Sigmoid colon (tissue), 7 donors: ENCODE data around the gene VPS45. TPM values are rescaled to one million over a fixed set of nuclear protein-coding genes. Genes with fewer than 3 reads are reported as not detected.

Experiments used
- DNase-seq: peaks from one replicate; pipeline ENCODE4 v3.0.0-alpha.2; 2019
- H3K27ac ChIP-seq, 4 donors: fragments of 200-600 bp; sonication (generic); one replicate each; pipeline ENCODE4 v1.5.1; 2016 to 2019; ENCODE audit warnings: mild to moderate bottlenecking in 1 of 4
- H3K27me3 ChIP-seq, 3 donors: fragments of 200-600 bp; sonication (generic); one replicate each; pipeline ENCODE4 v1.5.1; 2019; ENCODE audit warnings: mild to moderate bottlenecking in 1 of 3
- H3K36me3 ChIP-seq, 4 donors: fragments of 200-600 bp; sonication (generic); one replicate each; pipeline ENCODE4 v1.5.1; 2016 to 2019
- H3K4me1 ChIP-seq, 4 donors: fragments of 200-600 bp; sonication (generic); one replicate each; pipeline ENCODE4 v1.5.1; 2017 to 2019
- H3K4me3 ChIP-seq, 4 donors: fragments of 200-600 bp; sonication (generic); one replicate each; pipeline ENCODE4 v1.5.1; 2017 to 2019; ENCODE audit warnings: mild to moderate bottlenecking in 2 of 4, moderate library complexity in 1 of 4
- H3K9me3 ChIP-seq, 4 donors: fragments of 200-600 bp in 3 of 4; sonication (generic) in 3 of 4; one replicate each; pipeline versions ENCODE4 v1.5.1 to v1.6.1; 2013 to 2019
- CTCF ChIP-seq, 4 experiments: fragments of 450-650 bp in 3 of 4; fragments of 200-600 bp in 1 of 4; IDR thresholded peaks; one replicate each; pipeline ENCODE4 v1.5.1; 2016 to 2019; ENCODE audit warnings: antibody characterized with exemption in 4 of 4, mild to moderate bottlenecking in 3 of 4, moderate library complexity in 2 of 4
- EP300 ChIP-seq, 4 donors: sonication (generic); formaldehyde crosslinking; IDR thresholded peaks; one replicate each; pipeline ENCODE4 v1.6.1; 2017; ENCODE audit warnings: antibody characterized with exemption in 4 of 4
- POLR2A ChIP-seq, 2 donors: fragments of 450-650 bp; IDR thresholded peaks; one replicate each; pipeline ENCODE4 v1.6.1; 2016; ENCODE audit warnings: antibody characterized with exemption in 2 of 2, mild to moderate bottlenecking in 2 of 2, moderate library complexity in 2 of 2
- POLR2AphosphoS5 ChIP-seq, 4 donors: sonication (generic); formaldehyde crosslinking; IDR thresholded peaks; one replicate each; pipeline ENCODE4 v1.6.1; 2017; ENCODE audit warnings: antibody characterized with exemption in 4 of 4
- WGBS, 2 donors: extraction: QIAGEN DNeasy Blood & Tissue Kit; methylation state at CpG; one replicate each; pipeline ENCODE4 v1.1.7; 2013; 5-methylcytosine and 5-hydroxymethylcytosine counted together
- intact Hi-C: fragments of 100-400 bp; cut with DNase I; formaldehyde crosslinking; loops from one replicate; pipeline ENCODE4 v1.15.1; 2023
- polyA plus RNA-seq, 3 donors: library from polyadenylated mRNA; stranded (reverse); fragments of 200-250 nt; gene quantifications; one replicate each; pipeline ENCODE4 v1.2.3, GENCODE V29; 2013
- total RNA-seq, 4 donors: library from RNA; depleted of rRNA; stranded (reverse); fragments of >200 nt; gene quantifications; one replicate each; pipeline ENCODE4 v1.1.0, GENCODE V29; 2016
- donor health status: healthy with polysubstance abuse.
- donor health status: Bipolar disorder and iron deficiency.
- donor health status: healthy.

VPS45 gene
- total and polyA plus RNA-seq, 7 donors, result 16.2 to 68.1 (median 44.6) TPM

GRCh38 chr1:150085406-150085805 lies 17.8 kb downstream of the VPS45 start:
- intact Hi-C loops, result no loop called here
- TF ChIP-seq POLR2A (IDR thresholded peaks at IDR 0.05) (no peak), EP300 (IDR thresholded peaks at IDR 0.05) (no peak), CTCF (IDR thresholded peaks at IDR 0.05) (no peak), POLR2AphosphoS5 (IDR thresholded peaks at IDR 0.05) (no peak)
- peaks cover 9 to 84% (median 19%) of the 10 kb centered on the region in 4 donors for H3K36me3 ChIP-seq
- no peak overlapping the region for H3K4me3 ChIP-seq
- H3K27me3 ChIP-seq, result no peaks in the 10 kb centered on the region
- 54 to 74% methylated on average over 2 of the region's 2 CpGs for WGBS, 2 donors
- DNase-seq, result no peak
- no peak overlapping the region for H3K27ac ChIP-seq
- H3K4me1 ChIP-seq, result no peaks in the 10 kb centered on the region
- no peaks in the 10 kb centered on the region for H3K9me3 ChIP-seq

- 90 to 92% methylated on average over 2 of the region's 2 CpGs for WGBS, 2 donors
Measured at GRCh38 chr1:150087415-150087814, 19.8 kb downstream of the VPS45 start.

GRCh38 chr1:150089846-150090520 lies 22.4 kb downstream of the VPS45 start:
- Histone ChIP-seq H3K4me3 (no peak overlapping the region), H3K9me3 (no peaks in the 10 kb centered on the region), H3K27me3 (no peaks in the 10 kb centered on the region), H3K27ac (no peak overlapping the region), H3K36me3 (peaks cover 0 to 66% (median 3%) of the 10 kb centered on the region in 4 donors), H3K4me1 (peaks cover 0 to 14% (median 8%) of the 10 kb centered on the region in 4 donors)
- no peak for TF ChIP-seq CTCF (IDR thresholded peaks at IDR 0.05)
- TF ChIP-seq POLR2A (IDR thresholded peaks at IDR 0.05), result no peak
- no peak for TF ChIP-seq EP300 (IDR thresholded peaks at IDR 0.05)
- TF ChIP-seq POLR2AphosphoS5 (IDR thresholded peaks at IDR 0.05), result no peak
- intact Hi-C loops, result no loop called here
- DNase-seq, result no peak
- WGBS, 2 donors, result 89 to 93% methylated on average over 3 of the region's 3 CpGs

More at GRCh38 chr1:150087415-150087814, 19.8 kb downstream of the VPS45 start:
- TF ChIP-seq EP300 (IDR thresholded peaks at IDR 0.05), result no peak
- no peak for TF ChIP-seq POLR2AphosphoS5 (IDR thresholded peaks at IDR 0.05)
- no peak for TF ChIP-seq POLR2A (IDR thresholded peaks at IDR 0.05)
- no peak for TF ChIP-seq CTCF (IDR thresholded peaks at IDR 0.05)
- Histone ChIP-seq H3K27me3 (no peaks in the 10 kb centered on the region), H3K4me1 (no peaks in the 10 kb centered on the region), H3K27ac (no peak overlapping the region), H3K9me3 (no peaks in the 10 kb centered on the region), H3K4me3 (no peak overlapping the region), H3K36me3 (peaks cover 9 to 80% (median 14%) of the 10 kb centered on the region in 4 donors)
- DNase-seq, result no peak
- intact Hi-C loops, result no loop called here

GRCh38 chr1:150092180-150092791 lies 24.7 kb downstream of the VPS45 start:
- peaks cover 0 to 62% (median 5%) of the 10 kb centered on the region in 4 donors for H3K36me3 ChIP-seq
- WGBS, 2 donors, result 60 to 77% methylated on average over 3 of the region's 3 CpGs
- TF ChIP-seq POLR2A (IDR thresholded peaks at IDR 0.05) (no peak), EP300 (IDR thresholded peaks at IDR 0.05) (no peak), CTCF (IDR thresholded peaks at IDR 0.05) (no peak), POLR2AphosphoS5 (IDR thresholded peaks at IDR 0.05) (no peak)
- H3K4me3 ChIP-seq, result no peak overlapping the region
- H3K27me3 ChIP-seq, result no peaks in the 10 kb centered on the region
- no peaks in the 10 kb centered on the region for H3K9me3 ChIP-seq
- H3K4me1 ChIP-seq, result peaks cover 0 to 14% (median 8%) of the 10 kb centered on the region in 4 donors
- DNase-seq, result no peak
- intact Hi-C loops, result no loop called here
- no peak overlapping the region for H3K27ac ChIP-seq
